IPS DF 4.7 (cell line): ENCODE data around the gene SHC4.
"Not testable (repeated sequence)": the region's sequence is repeated elsewhere in the genome, so short reads cannot be mapped to it uniquely, and the experiment has no call there.

Experiments
- DNase-seq: peaks from one replicate; pipeline ENCODE4 v3.0.0-alpha.2; 2013; ENCODE audit warnings: low spot score; ENCODE audit errors: extremely low read depth

Gene SHC4

GRCh38 chr15:48970926-48971325 lies 7.2 kb upstream of the SHC4 start:
- not testable (repeated sequence) for DNase-seq

GRCh38 chr15:48968066-48968465 lies 4.3 kb upstream of the SHC4 start:
- DNase-seq: no peak

GRCh38 chr15:48967336-48967735 lies 3.6 kb upstream of the SHC4 start:
- DNase-seq: no peak

GRCh38 chr15:48966595-48967301 lies 3.0 kb upstream of the SHC4 start:
- no peak for DNase-seq

- DNase-seq: no peak
These were observed 2.3 kb upstream of the SHC4 start for GRCh38 chr15:48965972-48966371.

- DNase-seq: no peak
These were observed 1.2 kb upstream of the SHC4 start for GRCh38 chr15:48964898-48965297.

- no peak for DNase-seq
These were observed 826 bp downstream of the SHC4 start for GRCh38 chr15:48962662-48963523.

- DNase-seq: no peak
These were observed 7.8 kb downstream of the SHC4 start for GRCh38 chr15:48955967-48956366.

- no peak for DNase-seq
These were observed 8.3 kb downstream of the SHC4 start for GRCh38 chr15:48955370-48955769.

- DNase-seq: no peak
These were observed 9.2 kb downstream of the SHC4 start for GRCh38 chr15:48954538-48954937.

- DNase-seq: no peak
These were observed 16.9 kb downstream of the SHC4 start for GRCh38 chr15:48946840-48947187.

- no peak for DNase-seq
These were observed 17.5 kb downstream of the SHC4 start for GRCh38 chr15:48946074-48946839.

GRCh38 chr15:48945386-48945785 lies 18.3 kb downstream of the SHC4 start:
- DNase-seq: no peak

GRCh38 chr15:48941904-48942303 lies 21.8 kb downstream of the SHC4 start:
- DNase-seq: no peak

- no peak for DNase-seq
These were observed 23.2 kb downstream of the SHC4 start for GRCh38 chr15:48940508-48940907.

GRCh38 chr15:48939648-48940047 lies 24.1 kb downstream of the SHC4 start:
- no peak for DNase-seq

GRCh38 chr15:48937886-48938285 lies 25.8 kb downstream of the SHC4 start:
- DNase-seq: no peak

GRCh38 chr15:48936666-48937065 lies 27.1 kb downstream of the SHC4 start:
- DNase-seq: no peak

GRCh38 chr15:48935236-48935635 lies 28.5 kb downstream of the SHC4 start:
- no peak for DNase-seq

- DNase-seq: no peak
These were observed 33.0 kb downstream of the SHC4 start for GRCh38 chr15:48930735-48931134.

GRCh38 chr15:48929661-48930060 lies 34.1 kb downstream of the SHC4 start:
- DNase-seq: no peak

- no peak for DNase-seq
These were observed 34.7 kb downstream of the SHC4 start for GRCh38 chr15:48928877-48929538.
